ENCODE measurements around the gene USP32. TPM values are rescaled to one million over a fixed set of nuclear protein-coding genes. Genes with fewer than 3 reads are reported as not detected.

Gene USP32
- total and polyA plus RNA-seq, 10 of the 15 experiments (the other 5 are each of a cell fraction or from before 2014, with no cell fraction given), result 7.8 to 37.3 (median 25.5) TPM

DNA sequence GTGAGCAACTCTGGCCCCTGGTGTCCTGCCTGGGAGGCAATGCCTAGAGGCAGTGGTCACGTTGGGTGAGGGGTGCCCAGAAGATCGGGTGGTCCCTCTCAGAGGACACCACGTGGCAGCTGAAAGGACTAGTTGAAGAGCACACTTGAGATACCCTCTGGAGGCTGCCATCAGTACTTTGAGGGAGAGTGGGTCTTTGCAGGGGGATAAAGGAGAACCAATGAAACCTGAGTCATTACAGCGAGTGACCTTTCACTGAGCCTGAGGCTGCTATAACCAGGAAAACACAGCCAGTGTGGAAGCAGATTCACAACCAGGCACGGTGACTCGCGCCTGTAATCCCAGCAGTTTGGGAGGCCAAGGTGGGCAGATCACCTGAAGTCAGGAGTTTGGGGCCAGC lies 223.3 kb downstream of the USP32 start (continued):
- TF ChIP-seq NFXL1 (IDR thresholded peaks at IDR 0.05; ENCODE audit: borderline replicate concordance) (peak; percentile 27; the same call in 1 of the 2 replicates), ZNF274 (IDR thresholded peaks at IDR 0.05; ENCODE audit: insufficient read depth, insufficient read length) (no peak), SP1 (IDR thresholded peaks at IDR 0.05; ENCODE audit: low read depth, low read length) (no peak)

GRCh38 chr17:60167065-60167741 lies 224.7 kb downstream of the USP32 start:
- Histone ChIP-seq H3K9me3 (replicated peaks; ENCODE audit: control insufficient read depth, insufficient read depth, low read length) (no peaks in the 10 kb centered on the region), H2AFZ (ENCODE audit: control insufficient read depth, low read depth, low read length) (no peak overlapping the region), H3K4me3 (no peak overlapping the region), H3K27ac (ENCODE audit: control insufficient read depth, insufficient read depth) (no peak overlapping the region), H3K4me2 (ENCODE audit: control insufficient read depth, insufficient read depth) (no peak overlapping the region), H3K9ac (ENCODE audit: control insufficient read depth, insufficient read depth, low read length) (no peak overlapping the region), H3K4me1 (ENCODE audit: control insufficient read depth, insufficient read depth, low read length) (no peaks in the 10 kb centered on the region), H3K79me2 (ENCODE audit: control insufficient read depth, insufficient read depth, low read length) (no peaks in the 10 kb centered on the region), H3K27me3 (replicated peaks in 1 of 2; ENCODE audit: control insufficient read depth in 2 of 2, insufficient read depth in 2 of 2, low read length in 1 of 2) (no peaks in the 10 kb centered on the region), H3K36me3 (ENCODE audit: control insufficient read depth in 2 of 2, insufficient read depth in 2 of 2, low read length in 1 of 2) (no peaks in the 10 kb centered on the region), H4K20me1 (ENCODE audit: control insufficient read depth, insufficient read depth) (no peaks in the 10 kb centered on the region)
- 77% methylated on average over 11 of the region's 11 CpGs for WGBS (ENCODE audit: insufficient coverage, insufficient replicate concordance, low lambda C conversion rate, missing lambda C conversion rate)
- no TSS peak for BruUV-seq (replicated peaks)
- ChIA-PET POLR2A (no interaction called here), CTCF (interaction anchor here (1.0 kb wide), 1 partner anchor 14 kb away, joined by 4 read pairs; no protein-coding TSS in a partner anchor), SMC1A (ENCODE audit: uncharacterized antibody, unreplicated experiment) (interaction anchor here (1.2 kb wide), 1 partner anchor 75 kb away, joined by 3 read pairs; no protein-coding TSS in a partner anchor), RAD21 (ENCODE audit: unreplicated experiment) (no interaction called here)
- in situ Hi-C loops (cut with MboI), result no loop called here
- DNase-seq (ENCODE audit: low read depth, low spot score) (no peak), ATAC-seq (no peak), FAIRE-seq (no peak)
- intact Hi-C loops (cut with micrococcal nuclease; ENCODE audit: unreplicated experiment), result no loop called here
- TF ChIP-seq CBX5 (IDR thresholded peaks at IDR 0.05; ENCODE audit: low read depth) (no peak), PML (IDR thresholded peaks at IDR 0.05; ENCODE audit: low read length) (no peak), ZBTB40 (IDR thresholded peaks at IDR 0.05; ENCODE audit: borderline replicate concordance) (no peak), RBBP5 (conservative IDR thresholded peaks at IDR 0.05) (no peak), MEF2B (IDR thresholded peaks at IDR 0.05; ENCODE audit: partially characterized antibody, poor library complexity, severe bottlenecking) (no peak), BHLHE40 (IDR thresholded peaks at IDR 0.05; ENCODE audit: borderline replicate concordance in 1 of 2, low read depth in 2 of 2, low read length in 1 of 2) (no peak), WRNIP1 (IDR thresholded peaks at IDR 0.05; ENCODE audit: borderline replicate concordance, low read depth, low read length) (no peak), STAT1 (conservative IDR thresholded peaks at IDR 0.05) (no peak), SMARCA5 (IDR thresholded peaks at IDR 0.05) (no peak), YY1 (IDR thresholded peaks at IDR 0.05; ENCODE audit: low read depth, low read length) (no peak), SP1 (IDR thresholded peaks at IDR 0.05; ENCODE audit: low read depth, low read length) (no peak), BMI1 (IDR thresholded peaks at IDR 0.05; ENCODE audit: borderline replicate concordance) (no peak), NFYA (IDR thresholded peaks at IDR 0.05; ENCODE audit: borderline replicate concordance, low read depth, low read length) (no peak), KLF5 (IDR thresholded peaks at IDR 0.05; ENCODE audit: partially characterized antibody) (no peak), JUNB (IDR thresholded peaks at IDR 0.05) (no peak), IKZF1 (conservative IDR thresholded peaks at IDR 0.05) (no peak)
- TF ChIP-seq, protein P1, sequence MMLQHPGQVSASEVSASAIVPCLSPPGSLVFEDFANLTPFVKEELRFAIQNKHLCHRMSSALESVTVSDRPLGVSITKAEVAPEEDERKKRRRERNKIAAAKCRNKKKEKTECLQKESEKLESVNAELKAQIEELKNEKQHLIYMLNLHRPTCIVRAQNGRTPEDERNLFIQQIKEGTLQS (IDR thresholded peaks at IDR 0.05; ENCODE audit: borderline replicate concordance, extremely low read depth, low read depth, low read length), result no peak

Measured in GM12878 (cell line).